ENCODE measurements around the gene RRM2.

DNA sequence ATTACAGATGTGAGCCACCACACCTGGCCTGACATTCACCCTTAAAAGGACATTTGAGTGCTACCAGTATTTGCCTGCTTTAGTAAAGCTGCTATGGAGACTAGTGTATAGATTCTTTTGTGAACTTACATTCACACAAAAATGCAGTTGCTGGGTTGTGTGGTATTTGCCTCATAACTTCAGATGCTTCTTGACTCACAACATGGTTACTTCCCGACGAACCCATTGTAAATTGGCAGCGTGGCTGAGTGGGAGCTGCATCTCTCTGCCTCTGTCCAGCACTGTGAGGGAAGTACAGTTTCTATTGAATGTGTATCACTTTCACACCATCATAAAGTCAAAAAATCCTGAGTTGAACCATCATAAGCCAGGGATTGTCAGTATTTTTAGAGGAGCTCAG, 56.9 kb downstream of the RRM2 start:
- TF ChIP-seq, protein P1, sequence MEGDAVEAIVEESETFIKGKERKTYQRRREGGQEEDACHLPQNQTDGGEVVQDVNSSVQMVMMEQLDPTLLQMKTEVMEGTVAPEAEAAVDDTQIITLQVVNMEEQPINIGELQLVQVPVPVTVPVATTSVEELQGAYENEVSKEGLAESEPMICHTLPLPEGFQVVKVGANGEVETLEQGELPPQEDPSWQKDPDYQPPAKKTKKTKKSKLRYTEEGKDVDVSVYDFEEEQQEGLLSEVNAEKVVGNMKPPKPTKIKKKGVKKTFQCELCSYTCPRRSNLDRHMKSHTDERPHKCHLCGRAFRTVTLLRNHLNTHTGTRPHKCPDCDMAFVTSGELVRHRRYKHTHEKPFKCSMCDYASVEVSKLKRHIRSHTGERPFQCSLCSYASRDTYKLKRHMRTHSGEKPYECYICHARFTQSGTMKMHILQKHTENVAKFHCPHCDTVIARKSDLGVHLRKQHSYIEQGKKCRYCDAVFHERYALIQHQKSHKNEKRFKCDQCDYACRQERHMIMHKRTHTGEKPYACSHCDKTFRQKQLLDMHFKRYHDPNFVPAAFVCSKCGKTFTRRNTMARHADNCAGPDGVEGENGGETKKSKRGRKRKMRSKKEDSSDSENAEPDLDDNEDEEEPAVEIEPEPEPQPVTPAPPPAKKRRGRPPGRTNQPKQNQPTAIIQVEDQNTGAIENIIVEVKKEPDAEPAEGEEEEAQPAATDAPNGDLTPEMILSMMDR (IDR thresholded peaks at IDR 0.05; ENCODE audit: insufficient read depth, low read depth, low read length), result no peak
- TF ChIP-seq EZH2 (IDR thresholded peaks at IDR 0.05; ENCODE audit: insufficient read depth, low read length), result no peak

Measured in astrocyte (in vitro differentiated cells and primary cell).